ENCODE data around the gene PITPNC1.
"Not testable (repeated sequence)": the region's sequence is repeated elsewhere in the genome, so short reads cannot be mapped to it uniquely, and the experiment has no call there.

The PITPNC1 gene

DNA sequence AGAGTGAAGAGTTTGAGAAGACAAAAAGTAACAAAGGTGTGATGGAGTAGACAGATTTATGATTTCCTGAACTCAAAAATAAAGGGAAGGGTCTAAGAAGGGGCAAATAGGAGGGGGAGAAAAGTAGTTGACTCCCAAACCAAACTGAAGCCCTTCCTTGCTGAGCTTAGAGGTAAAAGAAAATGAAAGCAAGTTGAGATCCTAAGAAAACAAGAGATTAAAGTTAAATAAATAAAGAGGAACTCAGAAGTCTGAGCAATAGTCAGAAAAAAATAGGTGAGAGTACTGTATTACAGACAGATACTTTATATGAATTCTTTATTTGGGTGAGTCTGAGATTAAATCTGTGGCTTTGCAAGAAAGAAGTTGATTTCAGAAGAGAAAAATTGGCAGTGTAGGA, 7.4 kb upstream of the PITPNC1 start:
- no peak for DNase-seq (ENCODE audit: low spot score)

GRCh38 chr17:67372751-67373150, 4.3 kb upstream of the PITPNC1 start:
- DNase-seq (ENCODE audit: low spot score), result no peak

GRCh38 chr17:67374329-67375053, 2.6 kb upstream of the PITPNC1 start:
- peak; percentile 80 for DNase-seq (ENCODE audit: low spot score)

DNA sequence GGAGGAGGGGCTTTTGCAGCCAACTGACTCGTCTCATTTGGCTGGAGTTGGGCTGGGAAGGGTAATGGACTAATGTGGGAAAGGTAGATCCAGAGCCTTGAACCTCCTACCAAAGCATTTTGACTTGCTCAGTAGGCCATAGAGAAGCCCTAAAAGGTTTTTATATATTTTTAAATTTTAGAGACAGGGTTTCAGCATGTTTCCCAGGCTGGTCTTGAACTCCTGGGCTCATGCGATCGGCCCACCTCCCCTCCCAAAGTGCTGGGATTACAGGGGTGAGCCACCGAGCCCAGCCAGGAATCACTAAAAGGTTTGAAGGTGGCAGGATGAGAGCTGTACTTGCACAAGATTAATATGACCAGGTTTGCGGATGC, 2.0 kb upstream of the PITPNC1 start:
- no peak for DNase-seq (ENCODE audit: low spot score)

DNA sequence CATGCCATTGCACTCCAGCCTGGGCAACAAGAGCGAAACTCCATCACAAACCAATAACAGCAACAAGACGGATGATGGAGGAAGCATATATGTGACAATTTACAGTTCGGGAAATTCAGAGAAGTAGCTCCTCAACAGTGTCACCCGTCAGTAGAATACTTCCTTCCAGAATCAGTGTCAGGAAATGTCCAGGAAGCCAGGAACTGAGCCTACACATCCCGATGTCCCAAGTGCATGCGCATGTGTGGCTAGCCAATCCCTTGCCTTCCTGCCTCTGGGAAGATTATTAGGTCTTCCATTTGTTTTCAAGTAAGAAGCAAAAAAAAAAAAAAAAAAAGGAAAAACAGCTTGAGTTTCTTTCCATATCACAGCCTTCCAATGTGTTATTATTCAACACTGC, 1.4 kb upstream of the PITPNC1 start:
- no peak for DNase-seq (ENCODE audit: low spot score)

DNA sequence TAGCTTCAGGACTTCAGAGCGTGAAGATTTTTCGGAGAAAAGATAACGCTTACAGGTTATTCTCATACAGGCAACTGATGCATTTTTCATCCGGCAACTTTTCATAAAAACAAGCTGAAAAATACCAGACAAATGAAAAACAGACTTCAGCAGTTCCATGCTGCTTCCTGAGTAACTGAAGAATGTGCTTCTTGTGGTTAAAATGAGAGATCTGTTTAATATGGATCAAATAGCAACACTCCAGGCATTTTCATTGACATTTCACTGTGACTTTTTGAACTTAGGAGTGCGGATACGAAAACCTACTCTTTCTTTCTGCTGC, 705 bp upstream of the PITPNC1 start:
- DNase-seq (ENCODE audit: low spot score), result no peak

DNA sequence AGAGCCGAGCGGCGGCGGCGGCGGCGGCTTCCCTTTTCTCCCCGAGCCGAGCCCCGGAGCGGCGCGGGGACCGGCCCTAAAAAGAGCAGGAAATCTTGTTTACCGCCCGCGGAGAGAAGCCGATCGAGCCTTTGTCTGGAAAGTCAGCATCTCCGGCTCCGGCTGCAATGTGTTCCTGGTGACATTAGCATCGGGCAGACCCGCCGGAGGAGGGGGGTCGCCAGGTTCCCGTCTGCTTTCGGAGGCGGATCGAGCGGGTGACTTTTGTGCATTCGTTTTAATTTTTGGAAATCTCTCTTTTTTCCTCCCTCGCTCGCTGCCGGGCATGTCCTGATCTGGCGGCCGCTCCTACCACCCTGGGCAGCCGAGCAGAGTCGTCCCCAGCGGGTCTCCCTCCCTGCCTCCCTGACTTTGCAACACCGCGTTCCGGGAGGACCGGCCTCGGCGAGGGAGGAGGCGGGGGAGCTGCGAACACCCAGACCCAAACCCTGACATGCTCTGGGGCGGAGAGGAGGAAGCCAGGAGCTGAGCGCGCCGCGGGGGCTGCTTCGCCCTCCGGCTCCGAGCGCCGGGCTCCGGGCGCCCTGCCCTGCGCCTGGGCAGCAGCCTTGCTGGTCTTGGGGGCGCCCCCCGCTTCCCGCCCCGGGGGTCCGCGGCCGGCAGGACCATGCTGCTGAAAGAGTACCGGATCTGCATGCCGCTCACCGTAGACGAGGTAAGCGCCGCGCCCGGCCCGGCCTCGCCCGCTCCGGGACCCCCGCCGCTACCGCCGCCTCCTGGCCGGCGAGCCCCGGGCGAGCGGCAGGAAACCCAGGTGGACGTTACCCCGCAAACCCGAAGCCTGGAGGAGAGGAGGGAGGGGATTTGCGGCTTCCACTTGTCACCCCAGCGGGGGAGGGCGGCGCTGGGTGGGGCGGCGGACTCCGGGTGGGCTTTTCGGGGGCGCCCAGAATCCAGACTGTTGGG, 690 bp downstream of the PITPNC1 start:
- DNase-seq (ENCODE audit: low spot score), result peak; percentile 24

DNA sequence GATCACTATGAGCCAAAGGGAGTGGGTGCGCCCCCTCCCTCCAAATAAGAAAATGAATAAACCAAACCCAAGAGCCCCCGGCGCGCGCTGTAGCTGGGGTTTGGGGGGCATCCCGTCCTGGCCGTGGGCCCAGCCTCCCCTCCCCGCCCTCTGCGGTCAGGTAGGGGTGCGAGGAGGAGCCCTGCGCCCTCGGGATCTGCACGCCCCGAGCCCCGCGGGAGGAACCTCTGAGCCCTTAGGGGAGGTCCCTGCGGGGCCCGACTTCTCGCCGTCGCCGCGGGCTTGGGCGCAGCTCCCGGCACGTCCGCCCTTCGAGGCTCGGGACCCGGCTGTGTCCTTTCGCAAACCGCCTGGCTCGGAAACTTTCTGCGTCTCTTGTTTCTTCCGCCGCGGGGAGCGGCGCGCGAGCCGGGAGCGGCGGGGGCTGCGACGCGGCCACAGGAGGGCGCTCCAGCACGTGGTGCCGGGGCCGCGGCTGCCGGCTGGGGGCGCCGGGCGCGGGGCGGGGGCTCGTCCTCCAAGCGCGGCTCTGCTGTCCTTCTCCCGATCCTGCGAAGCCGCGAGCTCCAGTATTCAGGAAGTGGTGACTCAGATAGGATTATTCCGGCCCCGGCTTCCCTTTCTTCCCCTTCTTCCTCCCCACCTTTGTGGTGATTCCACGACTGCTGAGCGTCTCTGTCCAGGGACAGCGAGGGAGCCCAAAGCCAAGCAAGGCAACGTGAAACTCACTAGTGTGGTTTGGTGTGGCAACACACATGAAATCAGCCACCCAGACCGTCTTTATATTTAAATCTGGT, 1.6 kb downstream of the PITPNC1 start:
- DNase-seq (ENCODE audit: low spot score), result peak; percentile 67

GRCh38 chr17:67379251-67379630, 2.2 kb downstream of the PITPNC1 start:
- DNase-seq (ENCODE audit: low spot score), result peak; percentile 20

- no peak for DNase-seq (ENCODE audit: low spot score)
Observed at GRCh38 chr17:67381929-67382257, 4.8 kb downstream of the PITPNC1 start.

DNA sequence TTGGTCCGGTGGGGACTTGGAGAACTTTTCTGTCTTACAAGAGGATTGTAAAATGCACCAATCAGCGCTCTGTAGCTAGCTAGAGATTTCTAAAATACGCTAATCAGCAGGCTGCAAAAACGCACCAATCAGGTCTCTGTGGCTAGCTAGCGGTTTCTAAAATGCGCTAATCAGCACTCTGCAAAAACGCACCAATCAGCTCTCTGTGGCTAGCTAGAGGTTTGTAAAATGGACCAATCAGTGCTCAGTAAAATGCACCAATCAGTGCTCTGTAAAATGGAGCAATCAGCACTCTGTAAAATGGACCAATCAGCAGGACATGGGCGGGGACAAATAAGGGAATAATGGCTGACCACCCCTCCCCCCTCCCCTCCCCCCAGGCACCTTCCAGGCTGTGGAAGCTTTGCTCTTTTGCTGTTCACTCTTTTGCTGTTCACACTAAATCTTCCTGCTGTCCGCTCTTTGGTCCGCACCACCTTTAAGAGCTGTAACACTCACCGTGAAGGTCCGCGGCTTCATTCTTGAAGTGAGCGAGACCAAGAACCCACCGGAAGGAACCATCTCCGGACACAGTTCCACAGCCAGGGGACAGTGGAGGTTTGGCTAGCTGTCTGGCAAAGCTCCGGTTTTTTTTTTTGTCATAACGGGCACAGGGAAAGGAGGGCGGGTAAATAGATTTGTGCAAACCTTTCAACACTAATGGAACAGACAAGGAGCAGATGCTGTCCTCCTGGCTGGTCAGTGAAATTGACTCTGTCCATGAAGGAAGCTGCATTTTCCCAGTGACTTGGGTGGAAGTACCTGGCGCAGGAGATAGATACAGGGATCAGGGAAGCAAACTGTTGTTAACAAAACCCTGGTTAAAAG, 8.3 kb downstream of the PITPNC1 start:
- no peak for DNase-seq (ENCODE audit: low spot score)

- DNase-seq (ENCODE audit: low spot score), result no peak
Observed at GRCh38 chr17:67386965-67387551, 10.0 kb downstream of the PITPNC1 start.

GRCh38 chr17:67388536-67388935, 11.5 kb downstream of the PITPNC1 start:
- not testable (repeated sequence) for DNase-seq (ENCODE audit: low spot score)

GRCh38 chr17:67388986-67389385, 11.9 kb downstream of the PITPNC1 start:
- DNase-seq (ENCODE audit: low spot score), result no peak

- DNase-seq (ENCODE audit: low spot score), result no peak
Observed at GRCh38 chr17:67390006-67390645, 13.0 kb downstream of the PITPNC1 start.

DNA sequence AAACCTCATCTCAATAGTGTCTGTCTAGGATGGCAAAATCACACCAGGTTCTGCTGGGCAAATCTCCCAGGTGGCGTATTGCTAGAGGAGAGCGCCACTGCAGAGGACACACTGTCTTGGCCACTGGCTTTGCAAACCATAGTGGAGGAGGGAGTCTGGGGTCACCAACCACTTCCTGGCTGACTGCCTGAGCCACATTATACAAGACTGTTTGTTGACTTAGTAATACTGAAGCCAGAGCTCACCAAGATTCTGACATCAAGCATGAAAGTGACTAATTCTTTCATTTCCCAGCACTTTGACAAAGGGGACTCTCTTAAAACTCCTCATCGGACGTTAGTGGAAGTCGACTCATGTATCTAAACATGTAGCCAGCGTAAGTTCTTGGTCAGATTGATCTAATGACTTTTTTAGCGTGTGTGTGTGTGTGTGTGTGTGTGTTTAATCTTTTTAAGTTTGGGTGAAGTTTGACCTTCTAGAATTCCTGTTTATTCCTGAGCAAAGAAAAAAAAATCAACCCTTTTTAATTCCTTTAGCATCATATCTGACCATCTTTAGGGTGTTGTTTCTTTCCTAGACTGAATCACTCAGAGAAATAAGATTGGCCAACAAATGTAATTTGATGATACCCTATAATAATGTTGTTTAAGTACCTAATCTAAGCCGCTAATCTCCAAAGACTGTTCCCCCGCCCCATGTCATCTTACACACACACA, 13.7 kb downstream of the PITPNC1 start:
- DNase-seq (ENCODE audit: low spot score), result peak; percentile 66

GRCh38 chr17:67392111-67392510, 15.0 kb downstream of the PITPNC1 start:
- no peak for DNase-seq (ENCODE audit: low spot score)

- DNase-seq (ENCODE audit: low spot score), result no peak
Observed at GRCh38 chr17:67393809-67394397, 16.8 kb downstream of the PITPNC1 start.

- DNase-seq (ENCODE audit: low spot score), result no peak
Observed at GRCh38 chr17:67399676-67400075, 22.6 kb downstream of the PITPNC1 start.

- DNase-seq (ENCODE audit: low spot score), result no peak
Observed at GRCh38 chr17:67400193-67400592, 23.1 kb downstream of the PITPNC1 start.
